ENCODE measurements around the gene ERMP1. TPM values are rescaled to one million over a fixed set of nuclear protein-coding genes. Genes with fewer than 3 reads are reported as not detected.
A peak's percentile ranks its signal among the peaks of the same experiment; 100 is the strongest.

The ERMP1 gene
- total RNA-seq, 1 donor from 2014 or later = 20.3 TPM

DNA sequence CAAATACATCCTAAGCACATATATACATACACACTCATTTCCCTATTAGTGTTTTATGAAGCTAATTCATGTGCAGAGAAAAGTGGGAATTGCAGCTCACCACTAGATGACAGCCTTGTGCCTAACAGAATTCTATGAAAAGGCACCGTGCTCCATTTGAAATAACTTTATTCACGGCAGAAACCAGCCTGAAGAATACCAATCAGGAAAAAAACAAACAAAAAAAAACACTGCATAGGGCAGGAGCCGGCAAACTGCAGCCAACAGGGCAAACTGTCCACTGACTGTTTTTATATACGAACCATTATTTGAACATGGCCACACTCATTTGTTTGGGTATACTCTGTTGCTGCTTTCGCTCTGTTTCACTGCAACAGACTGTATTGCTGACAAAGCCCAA, 33.6 kb downstream of the ERMP1 start:
- TF ChIP-seq, protein P1, sequence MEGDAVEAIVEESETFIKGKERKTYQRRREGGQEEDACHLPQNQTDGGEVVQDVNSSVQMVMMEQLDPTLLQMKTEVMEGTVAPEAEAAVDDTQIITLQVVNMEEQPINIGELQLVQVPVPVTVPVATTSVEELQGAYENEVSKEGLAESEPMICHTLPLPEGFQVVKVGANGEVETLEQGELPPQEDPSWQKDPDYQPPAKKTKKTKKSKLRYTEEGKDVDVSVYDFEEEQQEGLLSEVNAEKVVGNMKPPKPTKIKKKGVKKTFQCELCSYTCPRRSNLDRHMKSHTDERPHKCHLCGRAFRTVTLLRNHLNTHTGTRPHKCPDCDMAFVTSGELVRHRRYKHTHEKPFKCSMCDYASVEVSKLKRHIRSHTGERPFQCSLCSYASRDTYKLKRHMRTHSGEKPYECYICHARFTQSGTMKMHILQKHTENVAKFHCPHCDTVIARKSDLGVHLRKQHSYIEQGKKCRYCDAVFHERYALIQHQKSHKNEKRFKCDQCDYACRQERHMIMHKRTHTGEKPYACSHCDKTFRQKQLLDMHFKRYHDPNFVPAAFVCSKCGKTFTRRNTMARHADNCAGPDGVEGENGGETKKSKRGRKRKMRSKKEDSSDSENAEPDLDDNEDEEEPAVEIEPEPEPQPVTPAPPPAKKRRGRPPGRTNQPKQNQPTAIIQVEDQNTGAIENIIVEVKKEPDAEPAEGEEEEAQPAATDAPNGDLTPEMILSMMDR (IDR thresholded peaks at IDR 0.05; ENCODE audit: unreplicated experiment) = peak; percentile 53
- Mint-ChIP-seq H3K36me3 (ENCODE audit: insufficient read depth) (peaks cover 8% of the 10 kb centered on the region), H3K27me3 (no peaks in the 10 kb centered on the region), H3K4me1 (ENCODE audit: low read depth) (peaks cover 21% of the 10 kb centered on the region), H3K9me3 (ENCODE audit: low read depth) (no peaks in the 10 kb centered on the region), H3K27ac (no peak overlapping the region), H3K4me3 (ENCODE audit: low read depth) (no peak overlapping the region)
- no peak for DNase-seq (ENCODE audit: low spot score, unreplicated experiment)

- TF ChIP-seq, protein P1 (IDR thresholded peaks at IDR 0.05; ENCODE audit: unreplicated experiment) = no peak
- peak overlapping the region; percentile 55 for H3K27ac Mint-ChIP-seq
- DNase-seq (ENCODE audit: low spot score, unreplicated experiment) = no peak
- peaks cover 8% of the 10 kb centered on the region for H3K36me3 Mint-ChIP-seq (ENCODE audit: insufficient read depth)
- no peaks in the 10 kb centered on the region for H3K27me3 Mint-ChIP-seq
- H3K4me3 Mint-ChIP-seq (ENCODE audit: low read depth) = no peak overlapping the region
- peaks cover 21% of the 10 kb centered on the region for H3K4me1 Mint-ChIP-seq (ENCODE audit: low read depth)
- H3K9me3 Mint-ChIP-seq (ENCODE audit: low read depth) = no peaks in the 10 kb centered on the region
These were observed 34.3 kb downstream of the ERMP1 start for GRCh38 chr9:5798581-5798980.

DNA sequence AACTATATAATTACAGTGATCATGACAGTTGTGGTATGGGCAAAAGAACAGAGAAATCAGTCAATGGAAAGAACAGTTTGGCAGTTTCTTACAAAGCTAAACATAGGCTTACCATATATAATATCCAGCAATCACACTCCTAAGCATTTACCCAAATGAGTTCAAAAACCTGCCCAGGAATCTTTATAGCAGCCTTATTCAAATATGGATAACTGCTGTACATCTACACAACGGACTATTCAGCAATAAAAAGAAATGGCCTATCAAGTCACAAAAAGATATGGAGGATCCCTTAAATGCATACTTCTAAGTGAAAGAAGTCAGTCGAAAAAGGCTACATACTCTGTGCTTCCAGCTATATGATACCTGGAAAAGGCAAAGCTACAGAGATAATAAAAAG, 36.6 kb downstream of the ERMP1 start:
- Mint-ChIP-seq H3K27me3 (no peaks in the 10 kb centered on the region), H3K4me3 (ENCODE audit: low read depth) (no peak overlapping the region), H3K4me1 (ENCODE audit: low read depth) (peaks cover 16% of the 10 kb centered on the region), H3K36me3 (ENCODE audit: insufficient read depth) (peaks cover 11% of the 10 kb centered on the region), H3K9me3 (ENCODE audit: low read depth) (no peaks in the 10 kb centered on the region), H3K27ac (no peak overlapping the region)
- DNase-seq (ENCODE audit: low spot score, unreplicated experiment) = no peak
- TF ChIP-seq, protein P1 (IDR thresholded peaks at IDR 0.05; ENCODE audit: unreplicated experiment) = no peak

GRCh38 chr9:5793812-5794211, 39.1 kb downstream of the ERMP1 start:
- Mint-ChIP-seq H3K4me1 (ENCODE audit: low read depth) (peaks cover 3% of the 10 kb centered on the region), H3K27ac (no peak overlapping the region), H3K9me3 (ENCODE audit: low read depth) (no peaks in the 10 kb centered on the region), H3K27me3 (no peaks in the 10 kb centered on the region), H3K4me3 (ENCODE audit: low read depth) (no peak overlapping the region), H3K36me3 (ENCODE audit: insufficient read depth) (peaks cover 17% of the 10 kb centered on the region)
- no peak for DNase-seq (ENCODE audit: low spot score, unreplicated experiment)
- TF ChIP-seq, protein P1 (IDR thresholded peaks at IDR 0.05; ENCODE audit: unreplicated experiment) = no peak

- Mint-ChIP-seq H3K27me3 (no peaks in the 10 kb centered on the region), H3K27ac (no peak overlapping the region), H3K4me1 (ENCODE audit: low read depth) (no peaks in the 10 kb centered on the region), H3K36me3 (ENCODE audit: insufficient read depth) (peaks cover 21% of the 10 kb centered on the region), H3K4me3 (ENCODE audit: low read depth) (no peak overlapping the region), H3K9me3 (ENCODE audit: low read depth) (no peaks in the 10 kb centered on the region)
- DNase-seq (ENCODE audit: low spot score, unreplicated experiment) = no peak
- TF ChIP-seq, protein P1 (IDR thresholded peaks at IDR 0.05; ENCODE audit: unreplicated experiment) = no peak
These were observed 41.0 kb downstream of the ERMP1 start for GRCh38 chr9:5791870-5792269.
